Bone marrow (tissue), 2 donors: ENCODE data around the gene PDE4C.

Experiments
- DNase-seq, 2 donors: peaks; one replicate each; lab custom pipeline; 2025; lab: John Stamatoyannopoulos, UW

PDE4C gene

GRCh38 chr19:18198374-18198773 is 27.9 kb downstream of the PDE4C start:
- DNase-seq, result no peak

DNA sequence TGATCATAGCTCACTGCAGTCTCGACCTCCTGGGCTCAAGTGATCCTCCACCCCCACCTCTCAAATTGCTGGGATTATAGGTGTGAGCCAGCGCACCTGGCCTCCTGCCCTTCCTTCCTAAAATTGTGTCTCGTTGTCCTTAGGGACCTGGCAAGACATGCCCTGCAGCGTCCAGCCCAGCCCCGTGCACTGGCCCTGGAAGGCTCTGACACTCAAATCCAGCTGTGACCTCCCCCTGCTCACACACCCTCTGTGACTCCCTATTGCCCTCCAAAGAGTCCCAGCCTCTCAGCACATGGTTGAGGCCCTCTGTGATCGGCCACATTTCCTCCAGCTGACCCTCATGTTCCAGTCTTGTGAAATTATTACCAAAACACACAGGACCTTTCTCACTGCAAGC is 28.3 kb downstream of the PDE4C start:
- no peak for DNase-seq

- no peak for DNase-seq
Observed at GRCh38 chr19:18197306-18197705, 28.9 kb downstream of the PDE4C start.

DNA sequence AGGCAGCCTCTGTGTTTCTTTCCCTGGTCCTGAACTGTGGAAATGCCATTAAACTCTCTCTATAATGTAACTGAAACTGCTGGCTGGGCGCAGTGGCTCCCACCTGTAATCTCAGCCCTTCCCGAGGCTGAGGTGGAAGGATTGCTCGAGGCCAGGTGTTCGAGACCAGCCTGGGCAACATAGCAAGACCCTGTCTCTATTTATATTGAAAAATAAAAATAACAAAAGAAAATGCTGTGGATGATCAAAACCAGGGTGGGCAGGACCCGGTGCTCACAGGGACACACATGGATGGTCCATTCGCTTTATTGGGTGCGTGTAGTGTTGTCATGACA is 29.8 kb downstream of the PDE4C start:
- no peak for DNase-seq

DNA sequence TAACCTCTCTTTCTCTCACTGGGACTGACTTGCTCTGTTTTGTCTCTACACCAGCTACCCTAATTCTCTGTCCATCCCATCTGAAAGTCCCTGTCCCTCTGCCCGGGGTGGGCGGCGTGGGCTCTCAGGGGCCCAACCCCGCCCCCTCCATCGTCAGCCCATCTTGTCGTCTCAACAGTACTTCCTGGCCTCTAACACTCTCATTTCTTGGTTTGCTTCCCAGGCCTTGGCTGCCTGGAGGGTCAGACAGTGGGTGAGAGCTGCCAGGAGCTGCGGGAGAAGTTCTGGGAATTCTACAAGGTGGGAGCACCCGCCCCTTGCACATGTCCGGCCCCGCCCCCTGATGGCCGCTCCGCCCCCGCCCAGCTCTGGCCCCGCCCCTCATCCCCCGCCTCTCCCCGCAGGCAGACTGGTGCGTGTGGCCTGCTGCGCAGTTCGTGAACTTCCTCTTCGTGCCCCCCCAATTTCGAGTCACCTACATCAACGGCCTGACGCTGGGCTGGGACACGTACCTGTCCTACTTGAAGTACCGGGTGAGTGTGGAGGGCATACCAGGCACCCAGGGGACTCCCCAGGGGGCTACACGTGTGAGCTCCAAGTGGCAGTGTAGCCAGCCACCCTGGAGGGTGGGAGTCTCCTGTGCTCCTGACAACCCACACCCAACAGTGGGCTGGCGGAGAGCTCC is 31.5 kb downstream of the PDE4C start:
- DNase-seq, result peak in 1 of 2 donors; percentile 10

DNA sequence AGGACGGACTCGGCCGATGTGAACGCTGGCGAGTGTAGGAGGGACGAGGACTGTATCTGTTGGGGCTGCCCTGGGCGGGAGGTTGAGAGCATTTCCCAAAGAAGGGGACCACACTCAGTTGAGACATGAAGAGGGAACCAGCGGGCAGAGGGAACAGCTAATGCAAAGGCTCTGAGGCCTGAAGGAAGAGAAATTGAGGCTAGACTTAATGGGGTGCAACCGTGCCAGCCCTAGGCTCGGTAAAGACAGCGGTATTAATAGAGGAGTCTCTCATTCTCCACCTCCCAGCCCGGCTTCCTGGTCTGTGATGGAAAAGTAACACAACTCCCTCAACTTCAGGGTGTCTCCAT is 32.1 kb downstream of the PDE4C start:
- DNase-seq, result no peak

DNA sequence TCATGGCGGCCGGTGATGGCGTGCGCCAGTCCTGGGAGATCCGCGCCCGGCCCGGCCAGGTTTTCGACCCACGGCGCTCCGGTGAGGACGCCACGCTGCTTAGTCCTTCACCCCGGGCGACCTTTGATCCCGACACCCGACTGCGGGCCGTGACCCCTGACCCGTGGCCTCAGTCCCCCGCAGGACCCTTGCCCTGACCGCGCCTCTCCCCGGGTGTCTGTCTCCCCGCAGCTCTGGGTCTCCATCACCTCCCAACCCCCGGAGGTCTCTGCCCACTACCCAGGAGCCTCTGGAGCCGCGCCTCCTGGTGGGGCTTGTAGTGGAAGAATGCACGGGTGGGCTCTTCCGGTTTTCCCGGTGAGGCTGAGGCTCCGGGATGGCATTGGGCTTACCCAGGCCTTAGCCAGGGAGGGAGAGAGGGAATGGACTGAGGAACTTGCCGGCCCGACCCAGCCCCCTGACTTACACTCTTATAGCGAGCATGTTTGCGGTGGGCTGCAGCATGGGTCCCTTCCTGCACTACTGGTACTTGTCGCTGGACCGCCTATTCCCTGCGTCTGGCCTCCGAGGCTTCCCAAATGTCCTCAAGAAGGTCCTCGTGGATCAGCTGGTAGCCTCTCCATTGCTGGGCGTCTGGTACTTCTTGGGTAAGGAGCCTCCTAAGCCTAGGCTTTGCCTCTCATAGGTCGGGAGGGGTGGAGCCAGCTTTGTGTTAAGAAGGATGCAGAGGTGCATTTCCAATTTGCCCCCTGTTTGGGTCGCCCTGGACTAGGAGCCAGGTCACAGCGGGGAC is 32.7 kb downstream of the PDE4C start:
- DNase-seq, result no peak

DNA sequence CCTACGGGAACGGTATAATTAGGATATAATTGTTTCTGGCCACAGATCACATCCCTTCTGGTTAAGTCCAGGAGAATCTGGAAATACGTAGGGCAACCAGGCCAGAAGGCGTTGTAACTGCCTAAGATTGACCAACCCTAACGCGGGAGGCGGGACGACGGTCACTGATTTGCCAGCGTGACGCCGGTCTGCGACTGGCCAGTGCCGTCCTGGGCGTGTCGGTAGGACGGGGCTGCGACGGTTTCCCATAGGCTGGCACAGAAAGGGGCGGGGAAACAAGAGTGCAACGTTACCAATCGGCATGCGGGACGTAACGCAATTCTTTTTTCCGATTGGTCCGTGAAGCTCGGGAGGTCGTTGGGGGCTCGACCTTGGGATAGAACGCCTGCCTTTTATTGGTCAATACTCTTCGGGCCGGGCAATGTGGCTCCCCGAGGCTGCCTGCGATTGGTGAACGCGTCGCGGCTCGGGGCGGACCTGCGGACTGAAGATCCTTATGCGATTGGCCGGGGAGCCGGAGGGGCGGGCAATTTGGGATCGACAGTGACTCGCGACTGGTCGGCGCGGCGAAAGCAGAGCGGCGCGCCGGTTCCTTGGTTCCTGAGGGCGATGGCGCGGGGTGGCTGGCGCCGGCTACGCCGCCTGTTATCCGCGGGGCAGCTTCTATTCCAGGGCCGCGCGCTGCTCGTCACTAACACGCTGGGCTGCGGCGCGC is 33.4 kb downstream of the PDE4C start, which contains the start of gene MPV17L2:
TSS of gene MPV17L2 (plus strand) at position 546 of the 715 bp plus-strand sequence. CDS start at position 610, 64 bp downstream.
- DNase-seq, result peak; percentile 98 to 100

- DNase-seq, result no peak
Observed at GRCh38 chr19:18191640-18192062, 34.6 kb downstream of the PDE4C start.

- DNase-seq, result no peak
Observed at GRCh38 chr19:18190278-18190677, 36.0 kb downstream of the PDE4C start.

DNA sequence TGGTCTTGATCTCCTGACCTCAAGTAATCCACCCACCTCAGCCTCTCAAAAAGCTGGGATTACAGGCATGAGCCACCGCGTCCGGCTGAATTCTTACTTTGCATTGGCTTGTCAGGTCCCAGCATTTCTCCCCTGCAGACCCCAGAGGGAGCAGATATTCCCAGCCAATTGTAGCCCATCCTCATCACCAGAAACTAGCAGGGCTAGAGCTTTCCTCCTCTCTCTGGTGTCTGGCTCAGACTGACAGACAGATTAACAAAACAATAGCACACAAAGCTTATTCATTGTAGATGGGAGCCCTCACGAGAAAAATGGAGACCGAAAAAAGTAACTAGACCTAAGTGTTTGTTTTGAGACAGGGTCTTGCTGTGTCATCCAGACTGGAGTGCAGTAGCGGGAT is 40.7 kb downstream of the PDE4C start:
- DNase-seq, result no peak

DNA sequence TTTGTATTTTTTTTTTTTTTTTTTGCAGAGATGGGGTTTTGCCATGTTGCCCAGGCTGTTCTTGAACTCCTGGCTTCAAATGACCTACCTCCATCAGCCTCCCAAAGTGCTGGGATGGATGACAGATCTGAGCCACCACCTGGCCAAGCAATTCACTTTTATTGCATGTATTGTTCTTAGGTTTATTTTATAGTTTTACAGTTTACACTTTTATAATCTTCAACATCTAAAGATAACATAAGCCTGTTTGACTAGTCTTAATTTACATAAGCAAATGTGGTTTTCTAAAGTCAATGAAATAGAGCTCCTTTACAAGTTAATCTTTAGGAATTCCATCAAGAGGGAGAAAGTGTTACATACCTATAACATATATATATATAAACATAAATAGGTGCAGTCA is 42.7 kb downstream of the PDE4C start:
- no peak for DNase-seq

GRCh38 chr19:18179957-18180356 is 46.3 kb downstream of the PDE4C start:
- no peak for DNase-seq

- DNase-seq, result no peak
Observed at GRCh38 chr19:18176367-18177310, 49.6 kb downstream of the PDE4C start.

DNA sequence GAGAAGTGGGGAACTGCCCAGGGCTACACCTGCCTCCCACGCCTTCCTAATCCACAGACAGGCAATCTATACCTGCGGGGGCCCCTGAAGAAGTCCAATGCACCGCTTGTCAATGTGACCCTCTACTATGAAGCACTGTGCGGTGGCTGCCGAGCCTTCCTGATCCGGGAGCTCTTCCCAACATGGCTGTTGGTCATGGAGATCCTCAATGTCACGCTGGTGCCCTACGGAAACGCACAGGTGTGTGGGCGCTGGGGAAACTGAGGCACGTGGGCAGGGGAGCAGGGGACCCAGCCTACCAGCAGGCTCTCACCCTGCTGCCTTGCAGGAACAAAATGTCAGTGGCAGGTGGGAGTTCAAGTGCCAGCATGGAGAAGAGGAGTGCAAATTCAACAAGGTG is 51.3 kb downstream of the PDE4C start:
- DNase-seq, result no peak
